ENCODE results near the gene NES.
A peak's percentile ranks its signal among the peaks of the same experiment; 100 is the strongest.

NES gene

GRCh38 chr1:156644640-156645039 lies 32.6 kb downstream of the NES start:
- DNase-seq (ENCODE audit: low read depth), result no peak
- no peak for TF ChIP-seq CTCF (conservative IDR thresholded peaks at IDR 0.05; ENCODE audit: low read depth, low read length)
- no peak overlapping the region for H3K4me3 ChIP-seq (ENCODE audit: low read depth, low read length)

GRCh38 chr1:156644146-156644545 lies 33.1 kb downstream of the NES start:
- TF ChIP-seq CTCF (conservative IDR thresholded peaks at IDR 0.05; ENCODE audit: low read depth, low read length), result no peak

GRCh38 chr1:156643778-156644092 lies 33.5 kb downstream of the NES start:
- no peak overlapping the region for H3K4me3 ChIP-seq (ENCODE audit: low read depth, low read length)
- no peak for TF ChIP-seq CTCF (conservative IDR thresholded peaks at IDR 0.05; ENCODE audit: low read depth, low read length)
- DNase-seq (ENCODE audit: low read depth), result no peak

More at GRCh38 chr1:156644146-156644545, 33.1 kb downstream of the NES start:
- DNase-seq (ENCODE audit: low read depth), result no peak
- H3K4me3 ChIP-seq (ENCODE audit: low read depth, low read length), result no peak overlapping the region

GRCh38 chr1:156643049-156643777 lies 34.0 kb downstream of the NES start:
- no peak for TF ChIP-seq CTCF (conservative IDR thresholded peaks at IDR 0.05; ENCODE audit: low read depth, low read length)
- no peak overlapping the region for H3K4me3 ChIP-seq (ENCODE audit: low read depth, low read length)
- no peak for DNase-seq (ENCODE audit: low read depth)

- peak overlapping the region; percentile 5 for H3K4me3 ChIP-seq (ENCODE audit: low read depth, low read length)
- DNase-seq (ENCODE audit: low read depth), result no peak
Measured at GRCh38 chr1:156642265-156643048, 34.8 kb downstream of the NES start.

GRCh38 chr1:156641761-156642264 lies 35.4 kb downstream of the NES start, which contains the start of gene BCAN:
Gene BCAN, plus strand, starts transcription at chr1:156642117. Its CDS starts 3,938 bp downstream, at chr1:156646055.
- peak; percentile 27 for DNase-seq (ENCODE audit: low read depth)
- peak within 1 kb of the TSS; percentile 5 for H3K4me3 ChIP-seq (ENCODE audit: low read depth, low read length)
- no peak for TF ChIP-seq CTCF (conservative IDR thresholded peaks at IDR 0.05; ENCODE audit: low read depth, low read length)

More at GRCh38 chr1:156642265-156643048, 34.8 kb downstream of the NES start:
- no peak for TF ChIP-seq CTCF (conservative IDR thresholded peaks at IDR 0.05; ENCODE audit: low read depth, low read length)
